ENCODE measurements around the gene NFX1. TPM values are rescaled to one million over a fixed set of nuclear protein-coding genes. Genes with fewer than 3 reads are reported as not detected.

NFX1 gene
- total RNA-seq, 1 donor from 2014 or later = 34.1 TPM

DNA sequence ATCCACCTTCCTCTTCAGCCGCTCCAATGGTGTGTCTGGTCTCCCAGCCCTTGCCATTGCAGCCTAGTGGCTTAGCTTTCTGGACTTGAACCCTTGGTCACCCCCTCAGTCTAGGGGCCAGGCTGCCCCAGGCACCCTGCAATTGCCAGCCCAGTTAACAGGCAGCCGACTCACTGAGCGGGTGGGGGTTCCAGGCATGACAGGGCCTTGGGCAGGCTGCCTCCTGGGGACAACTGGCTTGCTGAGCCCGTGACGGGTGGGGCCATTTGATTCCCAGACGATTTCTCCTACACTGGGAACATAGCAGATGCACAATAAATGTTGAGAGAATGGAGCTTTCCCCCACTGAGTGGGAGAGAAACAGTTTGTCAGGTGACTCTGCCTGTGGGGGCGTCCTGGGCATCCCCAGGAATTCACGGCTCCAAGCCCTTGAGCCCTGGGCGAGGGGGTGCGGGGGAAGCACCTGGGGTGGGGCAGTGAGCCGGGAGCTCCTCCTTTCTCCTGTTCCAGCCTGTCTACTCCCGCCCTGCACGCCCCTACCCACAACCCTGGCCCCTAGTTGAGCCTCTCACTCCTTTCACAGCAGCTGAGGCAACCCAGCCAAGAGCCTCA is 124.7 kb downstream of the NFX1 start:
- no peak for DNase-seq (ENCODE audit: extremely low spot score in 2 of 2)
- intact Hi-C loops (cut with DNase I) = loop anchor here (5.0 kb wide), 1 partner anchor 38 kb away; no protein-coding TSS in a partner anchor
- Histone ChIP-seq H3K9me3 (no peaks in the 10 kb centered on the region), H3K27ac (peak overlapping the region; percentile 31), H3K4me3 (no peak overlapping the region), H3K36me3 (no peaks in the 10 kb centered on the region), H3K27me3 (no peaks in the 10 kb centered on the region), H3K4me1 (peaks cover 48% of the 10 kb centered on the region)
- TF ChIP-seq, protein P1, sequence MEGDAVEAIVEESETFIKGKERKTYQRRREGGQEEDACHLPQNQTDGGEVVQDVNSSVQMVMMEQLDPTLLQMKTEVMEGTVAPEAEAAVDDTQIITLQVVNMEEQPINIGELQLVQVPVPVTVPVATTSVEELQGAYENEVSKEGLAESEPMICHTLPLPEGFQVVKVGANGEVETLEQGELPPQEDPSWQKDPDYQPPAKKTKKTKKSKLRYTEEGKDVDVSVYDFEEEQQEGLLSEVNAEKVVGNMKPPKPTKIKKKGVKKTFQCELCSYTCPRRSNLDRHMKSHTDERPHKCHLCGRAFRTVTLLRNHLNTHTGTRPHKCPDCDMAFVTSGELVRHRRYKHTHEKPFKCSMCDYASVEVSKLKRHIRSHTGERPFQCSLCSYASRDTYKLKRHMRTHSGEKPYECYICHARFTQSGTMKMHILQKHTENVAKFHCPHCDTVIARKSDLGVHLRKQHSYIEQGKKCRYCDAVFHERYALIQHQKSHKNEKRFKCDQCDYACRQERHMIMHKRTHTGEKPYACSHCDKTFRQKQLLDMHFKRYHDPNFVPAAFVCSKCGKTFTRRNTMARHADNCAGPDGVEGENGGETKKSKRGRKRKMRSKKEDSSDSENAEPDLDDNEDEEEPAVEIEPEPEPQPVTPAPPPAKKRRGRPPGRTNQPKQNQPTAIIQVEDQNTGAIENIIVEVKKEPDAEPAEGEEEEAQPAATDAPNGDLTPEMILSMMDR (IDR thresholded peaks at IDR 0.05) = no peak
- TF ChIP-seq POLR2AphosphoS5 (IDR thresholded peaks at IDR 0.05; ENCODE audit: insufficient read depth in 1 of 2, low read depth in 1 of 2) = no peak
- no peak for TF ChIP-seq POLR2A (IDR thresholded peaks at IDR 0.05)

DNA sequence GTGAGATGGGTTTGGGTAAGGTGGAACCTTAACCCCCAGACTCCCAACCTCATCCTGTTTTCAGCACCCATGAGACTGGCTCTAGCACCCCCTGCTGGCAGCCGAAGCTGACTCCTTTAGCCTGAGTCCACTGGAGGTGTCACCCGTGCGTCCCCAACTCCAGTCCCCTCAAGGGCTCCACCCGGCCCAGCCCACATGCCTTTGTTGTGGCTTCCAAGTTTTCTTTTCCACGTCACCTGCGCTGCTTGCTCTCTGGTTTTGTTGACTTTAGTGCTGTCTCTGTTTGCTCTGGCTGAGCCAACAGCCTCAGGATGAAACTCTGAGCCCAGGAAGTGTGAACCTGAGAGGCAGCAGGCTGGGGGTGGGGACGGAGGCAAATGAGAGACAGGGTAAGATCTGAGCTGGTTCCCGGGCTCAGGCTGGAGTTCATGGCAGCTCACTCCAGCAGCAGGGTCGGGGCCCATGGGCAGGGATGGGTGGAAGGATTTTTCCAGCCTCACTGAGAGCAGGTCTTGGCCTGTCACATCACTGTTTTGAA is 125.3 kb downstream of the NFX1 start:
- Histone ChIP-seq H3K36me3 (no peaks in the 10 kb centered on the region), H3K9me3 (no peaks in the 10 kb centered on the region), H3K27ac (peak overlapping the region; percentile 31), H3K4me3 (no peak overlapping the region), H3K27me3 (no peaks in the 10 kb centered on the region), H3K4me1 (peaks cover 48% of the 10 kb centered on the region)
- DNase-seq (ENCODE audit: extremely low spot score in 2 of 2) = no peak
- intact Hi-C loops (cut with DNase I) = loop anchor here (5.0 kb wide), 1 partner anchor 38 kb away; no protein-coding TSS in a partner anchor
- TF ChIP-seq POLR2AphosphoS5 (IDR thresholded peaks at IDR 0.05; ENCODE audit: insufficient read depth in 1 of 2, low read depth in 1 of 2) (peak in 1 of 2 donors; percentile 46), POLR2A (IDR thresholded peaks at IDR 0.05) (no peak)
- TF ChIP-seq, protein P1 (IDR thresholded peaks at IDR 0.05) = peak; percentile 47 to 64 (median 48)

DNA sequence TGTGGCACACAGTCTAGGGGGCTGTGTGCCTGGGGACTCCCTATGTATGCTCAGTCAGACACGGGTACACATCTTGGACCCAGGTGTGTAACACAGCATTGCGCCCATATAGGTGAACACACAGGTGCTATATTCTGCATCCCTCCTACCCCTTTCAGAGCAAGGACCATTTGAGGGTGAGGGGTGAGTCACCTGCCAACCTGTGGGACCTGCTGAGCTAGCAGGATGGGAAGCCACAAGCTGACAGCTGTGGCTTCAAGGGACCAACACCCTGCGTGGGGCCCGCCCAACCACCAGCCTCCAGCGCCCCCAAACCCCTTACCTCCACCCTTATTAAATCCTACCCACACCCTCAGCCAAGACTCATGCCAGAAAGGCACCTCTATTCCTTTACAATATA is 126.7 kb downstream of the NFX1 start:
- no peak overlapping the region for H3K4me3 ChIP-seq
- intact Hi-C loops (cut with DNase I) = loop anchor here (5.0 kb wide), 1 partner anchor 40 kb away; no protein-coding TSS in a partner anchor
- H3K4me1 ChIP-seq = peaks cover 48% of the 10 kb centered on the region
- H3K27ac ChIP-seq = peak overlapping the region; percentile 36
- DNase-seq (ENCODE audit: extremely low spot score in 2 of 2) = no peak
- no peaks in the 10 kb centered on the region for H3K27me3 ChIP-seq
- TF ChIP-seq POLR2AphosphoS5 (IDR thresholded peaks at IDR 0.05; ENCODE audit: insufficient read depth in 1 of 2, low read depth in 1 of 2) = peak in 1 of 2 donors; percentile 14
- TF ChIP-seq POLR2A (IDR thresholded peaks at IDR 0.05) = no peak
- H3K9me3 ChIP-seq = no peaks in the 10 kb centered on the region
- H3K36me3 ChIP-seq = no peaks in the 10 kb centered on the region

DNA sequence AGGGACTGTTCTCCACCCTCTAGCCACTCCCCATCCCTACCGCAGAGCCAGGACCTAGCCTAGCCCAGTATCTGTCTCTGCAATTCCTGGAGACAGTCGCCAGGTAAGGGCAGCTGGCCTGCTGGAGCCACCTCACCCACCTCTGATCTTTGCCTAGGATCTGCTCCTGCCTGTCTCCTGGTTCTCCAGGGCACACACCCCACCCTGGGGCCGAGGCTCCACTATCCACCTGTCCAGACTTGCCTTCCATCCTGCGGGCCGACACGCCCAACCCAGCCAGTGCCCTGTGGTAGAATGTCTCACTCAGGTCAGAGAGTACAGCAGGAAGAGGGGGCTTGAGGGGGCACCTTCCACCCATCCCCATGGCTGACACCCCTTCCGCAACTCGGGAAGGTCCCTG is 127.8 kb downstream of the NFX1 start:
- peaks cover 48% of the 10 kb centered on the region for H3K4me1 ChIP-seq

DNA sequence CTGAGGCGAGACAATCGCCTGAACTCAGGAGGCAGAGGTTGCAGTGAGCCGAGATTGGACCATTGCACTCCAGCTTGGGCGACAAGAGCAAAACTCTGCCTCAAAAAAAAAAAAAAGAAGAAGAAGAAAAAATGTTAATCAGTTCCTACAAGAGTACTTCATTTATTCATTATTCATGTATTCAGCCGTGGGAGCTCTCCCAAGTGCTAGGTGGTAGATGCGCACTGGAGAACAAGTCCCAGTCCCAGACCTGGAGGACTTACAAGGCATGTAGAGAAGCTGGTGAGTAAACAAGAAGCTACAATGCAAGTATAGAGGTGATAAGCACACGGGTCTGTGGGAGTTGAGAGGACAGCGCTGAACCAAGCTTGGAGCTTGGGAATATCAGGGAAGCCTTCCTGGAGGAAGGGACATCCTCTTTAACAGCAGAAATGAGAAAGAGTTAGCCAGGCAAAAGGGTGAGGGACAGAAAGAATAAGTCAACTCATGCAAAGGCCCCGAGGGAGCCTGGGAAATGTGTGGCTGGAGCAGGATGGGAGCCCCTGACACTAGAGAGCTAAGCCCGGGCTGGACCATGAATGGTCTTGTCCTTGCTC is 129.5 kb downstream of the NFX1 start:
- Histone ChIP-seq H3K9me3 (no peaks in the 10 kb centered on the region), H3K27ac (no peak overlapping the region), H3K27me3 (no peaks in the 10 kb centered on the region), H3K36me3 (no peaks in the 10 kb centered on the region), H3K4me3 (no peak overlapping the region), H3K4me1 (peaks cover 36% of the 10 kb centered on the region)
- DNase-seq (ENCODE audit: extremely low spot score in 2 of 2) = no peak
- intact Hi-C loops (cut with DNase I) = loop anchor here (5.0 kb wide), 1 partner anchor 43 kb away; no protein-coding TSS in a partner anchor
- TF ChIP-seq POLR2A (IDR thresholded peaks at IDR 0.05) (no peak), POLR2AphosphoS5 (IDR thresholded peaks at IDR 0.05; ENCODE audit: insufficient read depth in 1 of 2, low read depth in 1 of 2) (no peak)
- TF ChIP-seq, protein P1 (IDR thresholded peaks at IDR 0.05) = no peak

More for the DNA sequence above, 127.8 kb downstream of the NFX1 start:
- H3K27me3 ChIP-seq = no peaks in the 10 kb centered on the region
- H3K4me3 ChIP-seq = no peak overlapping the region
- TF ChIP-seq POLR2AphosphoS5 (IDR thresholded peaks at IDR 0.05; ENCODE audit: insufficient read depth in 1 of 2, low read depth in 1 of 2) (peak in 1 of 2 donors; percentile 39), POLR2A (IDR thresholded peaks at IDR 0.05) (no peak)
- TF ChIP-seq, protein P1 (IDR thresholded peaks at IDR 0.05) = no peak
- intact Hi-C loops (cut with DNase I) = loop anchor here (5.0 kb wide), 1 partner anchor 41 kb away; no protein-coding TSS in a partner anchor
- no peak for DNase-seq (ENCODE audit: extremely low spot score in 2 of 2)
- H3K36me3 ChIP-seq = no peaks in the 10 kb centered on the region
- peak overlapping the region; percentile 36 for H3K27ac ChIP-seq
- H3K9me3 ChIP-seq = no peaks in the 10 kb centered on the region

Small RNAs within 50 kb of the gene (small RNA-seq; reads per million reads assigned to genes)
- not detected for gene RF00019

Other genes with a start within 250 kb of the NFX1 start
- 15.5 TPM for gene SMU1, start 213.8 kb upstream of the NFX1 start, total RNA-seq
- gene B4GALT1, start 123.2 kb upstream of the NFX1 start, total RNA-seq = 85.2 TPM
- not detected for gene SPINK4, start 50.3 kb upstream of the NFX1 start, total RNA-seq
- gene BAG1, start 25.8 kb upstream of the NFX1 start, total RNA-seq = 127 TPM
- gene CHMP5, start 25.5 kb upstream of the NFX1 start, total RNA-seq = 41.5 TPM
- 6.4 TPM for gene AQP7, start 112.1 kb downstream of the NFX1 start, total RNA-seq
- 868 TPM for gene AQP3, start 157.1 kb downstream of the NFX1 start, total RNA-seq
- 25.3 TPM for gene NOL6, start 183.4 kb downstream of the NFX1 start, total RNA-seq
- gene ANKRD18B, start 233.7 kb downstream of the NFX1 start, total RNA-seq = 5.9 TPM

Measured in vagina (tissue), 2 donors.